Spleen (tissue), 11 donors: Measurements from ENCODE around the gene MRPL54. TPM values are rescaled to one million over a fixed set of nuclear protein-coding genes. Genes with fewer than 3 reads are reported as not detected.
A peak's percentile ranks its signal among the peaks of the same experiment; 100 is the strongest.

Source experiments
- DNase-seq: peaks from one replicate; pipeline ENCODE4 v3.0.0-alpha.2; 2020
- H3K27ac ChIP-seq, 8 donors: fragments of 200-600 bp; sonication (generic) in 7 of 8; 1 replicate in 4 of 8; 2 replicates in 4 of 8; pipeline versions ENCODE4 v1.5.0 to v1.8.0; 2016 to 2021; ENCODE audit warnings: inconsistent platforms in 4 of 8, mild to moderate bottlenecking in 4 of 8, moderate library complexity in 1 of 8
- H3K27me3 ChIP-seq, 7 donors: fragments of 200-600 bp; sonication (generic) in 6 of 7; replicated peaks in 1 of 7; 1 replicate in 4 of 7; 2 replicates in 3 of 7; pipeline versions ENCODE4 v1.5.0 to v1.8.0; 2016 to 2021; ENCODE audit warnings: inconsistent platforms in 3 of 7, mild to moderate bottlenecking in 1 of 7
- H3K36me3 ChIP-seq, 6 donors: fragments of 200-600 bp; sonication (generic) in 5 of 6; 1 replicate in 4 of 6; 2 replicates in 2 of 6; pipeline versions ENCODE4 v1.5.0 to v1.8.0; 2016 to 2021; ENCODE audit warnings: inconsistent platforms in 2 of 6
- H3K4me1 ChIP-seq, 6 donors: fragments of 200-600 bp; sonication (generic) in 5 of 6; 1 replicate in 3 of 6; 2 replicates in 3 of 6; pipeline versions ENCODE4 v1.5.0 to v1.8.0; 2016 to 2021; ENCODE audit warnings: inconsistent platforms in 3 of 6
- H3K4me3 ChIP-seq, 8 donors: fragments of 200-600 bp; sonication (generic) in 7 of 8; 1 replicate in 4 of 8; 2 replicates in 4 of 8; pipeline versions ENCODE4 v1.5.0 to v1.8.0; 2016 to 2021; ENCODE audit warnings: inconsistent platforms in 4 of 8, mild to moderate bottlenecking in 4 of 8, moderate library complexity in 2 of 8
- H3K9me3 ChIP-seq, 8 donors: fragments of 200-600 bp; sonication (generic) in 7 of 8; 1 replicate in 4 of 8; 2 replicates in 4 of 8; pipeline versions ENCODE4 v1.5.0 to v1.8.0; 2016 to 2021; ENCODE audit warnings: inconsistent platforms in 4 of 8
- CTCF ChIP-seq, 11 experiments: fragments of 200-600 bp in 7 of 11; fragments of 450-650 bp in 4 of 11; sonication (generic) in 4 of 11; IDR thresholded peaks in 8 of 11; conservative IDR thresholded peaks in 3 of 11; 1 replicate in 7 of 11; 2 replicates in 4 of 11; pipeline versions ENCODE4 v1.4.0 to v1.8.0; 2016 to 2021; ENCODE audit warnings: antibody characterized with exemption in 11 of 11, inconsistent platforms in 4 of 11, mild to moderate bottlenecking in 1 of 11
- POLR2A ChIP-seq, 3 donors: fragments of 450-650 bp; IDR thresholded peaks; one replicate each; pipeline ENCODE4 v1.5.1; 2017; ENCODE audit warnings: antibody characterized with exemption in 3 of 3, mild to moderate bottlenecking in 1 of 3
- POLR2AphosphoS5 ChIP-seq, 3 donors: sonication (generic); formaldehyde crosslinking; IDR thresholded peaks; one replicate each; pipeline ENCODE4 v1.5.1; 2017; ENCODE audit warnings: antibody characterized with exemption in 3 of 3
- WGBS, 5 donors: extraction: QIAGEN DNeasy Blood & Tissue Kit in 3 of 5; methylation state at CpG; one replicate each; pipeline versions ENCODE4 v1.1.5 to v1.1.7; 2013 to 2018; 5-methylcytosine and 5-hydroxymethylcytosine counted together
- intact Hi-C: fragments of 100-400 bp; cut with DNase I; formaldehyde crosslinking; loops from one replicate; pipeline ENCODE4 v1.15.0; 2023; ENCODE audit warnings: low total_unique reads
- polyA plus RNA-seq, 3 donors: library from polyadenylated mRNA; stranded (reverse); fragments of 200-250 nt; gene quantifications; one replicate each; pipeline ENCODE4 v1.2.1, GENCODE V29; 2013
- total RNA-seq, 7 donors: library from RNA; depleted of rRNA in 3 of 7; stranded (reverse); fragments of >200 nt in 3 of 7; fragmentation: NEBNext Ultra II Directional in 4 of 7; extraction: Animal tissue kit (Norgen Biotek cat#: 25700) in 4 of 7; gene quantifications; one replicate each; pipeline versions ENCODE4 v1.1.0 to v1.2.1, GENCODE V29; 2016 to 2021
- donor health status: healthy with polysubstance abuse.
- donor health status: DM: no; HTN: no; CAD: no; lungs with moderate emphysema.
- donor health status: DM: no; HTN: no; CAD: no.
- donor health status: Bipolar disorder and iron deficiency.
- donor health status: healthy.
- donor health status: DM: no; HTN: no; CAD: no.
- donor health status: DM: yes; HTN: yes; CAD: no.

The MRPL54 gene
- total and polyA plus RNA-seq, 10 donors = 38.7 to 157 (median 52.6) TPM

- TF ChIP-seq CTCF (IDR thresholded peaks at IDR 0.05 in 8 of 11, conservative IDR thresholded peaks at IDR 0.05 in 3 of 11) = no peak
- TF ChIP-seq POLR2AphosphoS5 (IDR thresholded peaks at IDR 0.05) = no peak
- TF ChIP-seq POLR2A (IDR thresholded peaks at IDR 0.05) = no peak
- H3K27me3 ChIP-seq = peaks cover 0 to 18% (median 0%) of the 10 kb centered on the region in 7 donors
- peaks cover 0 to 7% (median 0%) of the 10 kb centered on the region in 6 donors for H3K36me3 ChIP-seq
- H3K9me3 ChIP-seq = peaks cover 0 to 3% (median 0%) of the 10 kb centered on the region in 8 donors
- H3K4me1 ChIP-seq = no peaks in the 10 kb centered on the region
- intact Hi-C loops = no loop called here
- H3K4me3 ChIP-seq = no peak overlapping the region
- WGBS, 5 donors = 86 to 92% (median 92%) methylated on average over 15 to 24 of the region's 24 CpGs
- no peak overlapping the region for H3K27ac ChIP-seq
- no peak for DNase-seq
Measured at GRCh38 chr19:3740431-3740830, 22.1 kb upstream of the MRPL54 start.

- no peak overlapping the region for H3K27ac ChIP-seq
- peaks cover 0 to 3% (median 0%) of the 10 kb centered on the region in 8 donors for H3K9me3 ChIP-seq
- peaks cover 0 to 8% (median 0%) of the 10 kb centered on the region in 7 donors for H3K27me3 ChIP-seq
- H3K36me3 ChIP-seq = no peaks in the 10 kb centered on the region
- no peak overlapping the region for H3K4me3 ChIP-seq
- 86 to 96% (median 89%) methylated on average over 2 of the region's 2 CpGs for WGBS, 5 donors
- DNase-seq = no peak
- TF ChIP-seq CTCF (IDR thresholded peaks at IDR 0.05 in 8 of 11, conservative IDR thresholded peaks at IDR 0.05 in 3 of 11) = no peak
- no peak for TF ChIP-seq POLR2AphosphoS5 (IDR thresholded peaks at IDR 0.05)
- TF ChIP-seq POLR2A (IDR thresholded peaks at IDR 0.05) = no peak
- H3K4me1 ChIP-seq = no peaks in the 10 kb centered on the region
- intact Hi-C loops = no loop called here
Measured at GRCh38 chr19:3743486-3743885, 19.0 kb upstream of the MRPL54 start.

DNA sequence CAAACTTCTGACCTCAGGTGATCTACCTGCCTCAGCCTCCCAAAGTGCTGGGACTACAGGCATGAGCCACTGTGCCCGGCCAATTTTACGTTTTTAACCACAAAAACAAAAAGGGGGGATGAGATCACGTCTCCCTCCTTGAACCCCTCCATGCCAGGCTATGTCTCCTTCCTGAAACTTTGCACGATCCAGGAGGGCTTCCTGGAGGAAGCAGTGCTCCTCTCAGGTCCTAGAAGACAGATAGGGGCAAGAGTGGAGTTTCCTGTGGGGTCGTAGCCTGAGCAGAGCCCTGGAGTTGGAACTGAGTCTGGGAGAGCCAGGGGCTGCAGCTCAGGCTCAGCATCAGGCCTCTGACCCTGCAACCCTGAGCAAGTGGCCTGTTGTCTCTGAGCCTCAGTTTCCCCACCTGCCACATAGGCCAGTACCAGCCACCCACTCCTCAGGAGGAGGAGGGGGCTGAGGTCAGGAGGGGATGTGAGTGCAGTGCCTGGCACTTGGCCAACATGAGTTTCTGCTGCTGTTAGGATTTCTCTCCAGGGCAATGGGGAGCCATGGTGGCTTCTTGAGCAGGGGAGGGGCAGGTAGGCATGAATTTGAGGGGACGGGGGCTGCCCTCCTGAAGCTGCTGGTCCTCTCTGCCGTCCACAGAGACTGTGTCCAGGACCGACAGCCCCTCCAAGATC is 17.0 kb upstream of the MRPL54 start:
- Histone ChIP-seq H3K27ac (no peak overlapping the region), H3K4me1 (no peaks in the 10 kb centered on the region), H3K27me3 (peaks cover 0 to 8% (median 0%) of the 10 kb centered on the region in 7 donors), H3K4me3 (no peak overlapping the region), H3K9me3 (peaks cover 0 to 8% (median 0%) of the 10 kb centered on the region in 8 donors), H3K36me3 (peaks cover 0 to 16% (median 12%) of the 10 kb centered on the region in 6 donors)
- TF ChIP-seq POLR2AphosphoS5 (IDR thresholded peaks at IDR 0.05) (no peak), POLR2A (IDR thresholded peaks at IDR 0.05) (no peak), CTCF (IDR thresholded peaks at IDR 0.05 in 8 of 11, conservative IDR thresholded peaks at IDR 0.05 in 3 of 11) (no peak)
- WGBS, 5 donors = 45 to 73% (median 63%) methylated on average over 6 to 8 of the region's 8 CpGs
- intact Hi-C loops = no loop called here
- DNase-seq = no peak

- TF ChIP-seq CTCF (IDR thresholded peaks at IDR 0.05 in 8 of 11, conservative IDR thresholded peaks at IDR 0.05 in 3 of 11) (no peak), POLR2AphosphoS5 (IDR thresholded peaks at IDR 0.05) (peak in 1 of 3 donors; percentile 40), POLR2A (IDR thresholded peaks at IDR 0.05) (no peak)
- Histone ChIP-seq H3K4me1 (no peaks in the 10 kb centered on the region), H3K27me3 (peaks cover 0 to 8% (median 0%) of the 10 kb centered on the region in 7 donors), H3K4me3 (no peak overlapping the region), H3K36me3 (peaks cover 0 to 26% (median 23%) of the 10 kb centered on the region in 6 donors), H3K9me3 (peaks cover 0 to 8% (median 0%) of the 10 kb centered on the region in 8 donors), H3K27ac (no peak overlapping the region)
- 77 to 82% (median 79%) methylated on average over 29 to 31 of the region's 31 CpGs for WGBS, 5 donors
- intact Hi-C loops = no loop called here
- DNase-seq = no peak
Measured at GRCh38 chr19:3746371-3747056, 16.0 kb upstream of the MRPL54 start.
